Epithelial cell of proximal tubule (primary cell): ENCODE measurements around the gene SFMBT2. TPM values are rescaled to one million over a fixed set of nuclear protein-coding genes. Genes with fewer than 3 reads are reported as not detected.

ENCODE experiments used
- DNase-seq: peaks from one replicate; pipeline ENCODE4 v3.0.0-alpha.2; 2011; ENCODE audit warnings: low read depth
- H3K4me3 ChIP-seq: 2 replicates; pipeline ENCODE4 v1.5.1; 2011; ENCODE audit warnings: low read depth, mild to moderate bottlenecking, low read length
- CTCF ChIP-seq: conservative IDR thresholded peaks from 2 replicates; pipeline ENCODE4 v1.5.1; 2012; ENCODE audit warnings: low read depth, mild to moderate bottlenecking, low read length
- total RNA-seq: library from RNA; depleted of rRNA; stranded (reverse); fragments of >200 nt; gene quantifications from 2 replicates; pipeline ENCODE4 v1.2.3, GENCODE V29; 2015

SFMBT2 gene
- total RNA-seq, 1 donor from 2014 or later: 2.4 TPM

- no peak for TF ChIP-seq CTCF
- no peak for DNase-seq
- H3K4me3 ChIP-seq: no peak overlapping the region
Measured at GRCh38 chr10:7444551-7445121, 33.8 kb upstream of the SFMBT2 start.

GRCh38 chr10:7443036-7443435 is 32.2 kb upstream of the SFMBT2 start:
- TF ChIP-seq CTCF: no peak
- no peak for DNase-seq
- no peak overlapping the region for H3K4me3 ChIP-seq

- TF ChIP-seq CTCF: no peak
- H3K4me3 ChIP-seq: no peak overlapping the region
- DNase-seq: no peak
Measured at GRCh38 chr10:7441403-7442147, 30.7 kb upstream of the SFMBT2 start.

- H3K4me3 ChIP-seq: no peak overlapping the region
- TF ChIP-seq CTCF: no peak
- DNase-seq: no peak
Measured at GRCh38 chr10:7439696-7440095, 28.9 kb upstream of the SFMBT2 start.

- no peak for DNase-seq
- H3K4me3 ChIP-seq: no peak overlapping the region
- no peak for TF ChIP-seq CTCF
Measured at GRCh38 chr10:7438196-7438986, 27.6 kb upstream of the SFMBT2 start.

GRCh38 chr10:7436490-7437100 is 25.8 kb upstream of the SFMBT2 start:
- no peak overlapping the region for H3K4me3 ChIP-seq
- no peak for TF ChIP-seq CTCF
- DNase-seq: no peak
